ENCODE measurements around the gene BNC1. TPM values are rescaled to one million over a fixed set of nuclear protein-coding genes. Genes with fewer than 3 reads are reported as not detected.
A peak's percentile ranks its signal among the peaks of the same experiment; 100 is the strongest.

BNC1 gene
- polyA plus RNA-seq (ENCODE audit: insufficient read length in 4 of 4) = under 1 TPM; 0.21 to 0.29 (median 0.22) TPM

DNA sequence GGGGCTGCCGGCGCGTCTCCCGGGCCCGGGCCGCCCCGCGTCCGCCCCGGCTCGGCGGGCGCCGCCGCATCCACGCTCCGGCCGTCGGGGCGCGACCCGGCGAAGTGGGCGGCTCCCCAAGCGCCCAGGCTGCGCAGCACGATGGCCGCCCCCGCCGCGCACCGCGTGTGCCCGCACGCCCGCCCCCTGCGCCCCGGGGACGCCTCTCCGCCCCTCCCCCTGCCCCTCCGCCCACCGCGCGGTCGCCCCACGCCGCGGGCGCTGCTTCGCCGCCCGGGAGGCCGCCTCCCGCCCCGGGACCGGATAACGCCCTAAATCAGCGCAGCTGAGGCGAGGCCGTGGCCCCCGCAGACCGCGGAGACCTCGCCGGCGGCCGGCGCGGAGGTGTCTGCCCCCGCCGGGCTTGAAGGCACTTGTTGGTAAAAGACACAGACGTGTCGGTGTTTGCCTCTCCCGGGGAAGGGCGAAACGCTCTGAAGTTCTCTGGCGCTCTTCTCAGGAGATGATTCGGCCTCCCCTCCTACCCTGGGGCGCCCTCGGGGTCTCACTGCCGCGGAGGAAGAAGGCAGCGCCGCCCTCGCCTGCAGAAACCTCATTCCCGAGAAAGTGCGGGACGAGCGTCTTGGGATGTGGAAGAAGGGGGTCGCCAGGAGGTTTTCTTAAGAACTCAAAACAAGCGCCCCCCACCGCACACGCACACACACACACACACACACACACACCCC lies at the start of gene BNC1:
BNC1 (minus strand) TSS at position 106 of the 725 bp plus-strand sequence; CDS start at position 70, 36 bp downstream.
- no peak for DNase-seq (ENCODE audit: low read depth in 4 of 4, low spot score in 3 of 4)

- DNase-seq (ENCODE audit: low read depth in 4 of 4, low spot score in 3 of 4) = no peak
Measured at GRCh38 chr15:83327041-83327440, 42.6 kb upstream of the BNC1 start.

GRCh38 chr15:83324799-83325198 lies 40.3 kb upstream of the BNC1 start:
- DNase-seq (ENCODE audit: low read depth in 4 of 4, low spot score in 3 of 4) = no peak

GRCh38 chr15:83323296-83323711 lies 38.8 kb upstream of the BNC1 start:
- peak; percentile 56 to 88 (median 82) for DNase-seq (ENCODE audit: low read depth in 4 of 4, low spot score in 3 of 4)

- DNase-seq (ENCODE audit: low read depth in 4 of 4, low spot score in 3 of 4) = no peak
Measured at GRCh38 chr15:83322691-83323090, 38.2 kb upstream of the BNC1 start.

DNA sequence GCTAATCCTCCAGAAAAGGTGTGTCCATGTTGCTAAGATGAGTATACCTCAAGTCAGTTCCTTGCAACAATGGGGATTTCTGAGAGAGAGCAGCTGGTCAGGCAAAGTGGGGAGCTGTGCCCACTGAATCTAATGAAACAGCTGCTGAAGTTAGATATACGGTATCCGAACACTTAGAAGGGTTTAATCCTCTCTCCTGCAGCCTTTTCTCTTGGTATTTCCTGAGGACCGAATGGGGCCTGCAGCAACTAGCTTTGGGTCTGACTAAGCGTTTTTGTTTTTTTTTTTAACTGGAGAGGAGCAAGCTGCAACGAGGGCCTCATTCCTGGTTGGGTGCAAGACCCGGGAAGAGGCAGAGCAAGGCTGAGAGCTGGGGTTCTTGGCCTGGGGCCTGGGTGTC lies 37.6 kb upstream of the BNC1 start:
- no peak for DNase-seq (ENCODE audit: low read depth in 4 of 4, low spot score in 3 of 4)

GRCh38 chr15:83320844-83321243 lies 36.4 kb upstream of the BNC1 start:
- no peak for DNase-seq (ENCODE audit: low read depth in 4 of 4, low spot score in 3 of 4)

GRCh38 chr15:83320404-83320803 lies 35.9 kb upstream of the BNC1 start:
- no peak for DNase-seq (ENCODE audit: low read depth in 4 of 4, low spot score in 3 of 4)

- DNase-seq (ENCODE audit: low read depth in 4 of 4, low spot score in 3 of 4) = no peak
Measured at GRCh38 chr15:83319771-83320170, 35.3 kb upstream of the BNC1 start.

GRCh38 chr15:83318861-83319415 lies 34.5 kb upstream of the BNC1 start:
- DNase-seq (ENCODE audit: low read depth in 4 of 4, low spot score in 3 of 4) = no peak

DNA sequence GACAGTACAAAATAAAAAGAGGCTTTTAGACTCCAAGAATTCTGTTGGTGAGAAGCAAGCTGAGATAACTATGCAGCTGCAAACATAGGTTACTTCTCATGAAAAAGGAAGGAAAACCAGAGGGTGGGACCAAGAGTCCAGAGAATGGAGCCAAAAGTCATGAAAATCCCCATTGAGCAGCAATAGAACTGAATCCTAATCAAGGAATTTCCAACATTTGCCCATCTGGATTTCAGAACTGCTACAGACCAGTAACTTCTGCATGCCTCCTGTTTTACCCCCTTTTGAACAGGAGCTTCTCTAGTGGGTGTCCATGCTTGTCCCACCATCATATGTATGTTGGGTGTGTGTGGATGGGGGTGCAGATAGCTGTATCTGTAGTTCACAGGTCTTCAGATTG lies 33.6 kb upstream of the BNC1 start:
- no peak for DNase-seq (ENCODE audit: low read depth in 4 of 4, low spot score in 3 of 4)

GRCh38 chr15:83312071-83312470 lies 27.6 kb upstream of the BNC1 start:
- DNase-seq (ENCODE audit: low read depth in 4 of 4, low spot score in 3 of 4) = no peak

DNA sequence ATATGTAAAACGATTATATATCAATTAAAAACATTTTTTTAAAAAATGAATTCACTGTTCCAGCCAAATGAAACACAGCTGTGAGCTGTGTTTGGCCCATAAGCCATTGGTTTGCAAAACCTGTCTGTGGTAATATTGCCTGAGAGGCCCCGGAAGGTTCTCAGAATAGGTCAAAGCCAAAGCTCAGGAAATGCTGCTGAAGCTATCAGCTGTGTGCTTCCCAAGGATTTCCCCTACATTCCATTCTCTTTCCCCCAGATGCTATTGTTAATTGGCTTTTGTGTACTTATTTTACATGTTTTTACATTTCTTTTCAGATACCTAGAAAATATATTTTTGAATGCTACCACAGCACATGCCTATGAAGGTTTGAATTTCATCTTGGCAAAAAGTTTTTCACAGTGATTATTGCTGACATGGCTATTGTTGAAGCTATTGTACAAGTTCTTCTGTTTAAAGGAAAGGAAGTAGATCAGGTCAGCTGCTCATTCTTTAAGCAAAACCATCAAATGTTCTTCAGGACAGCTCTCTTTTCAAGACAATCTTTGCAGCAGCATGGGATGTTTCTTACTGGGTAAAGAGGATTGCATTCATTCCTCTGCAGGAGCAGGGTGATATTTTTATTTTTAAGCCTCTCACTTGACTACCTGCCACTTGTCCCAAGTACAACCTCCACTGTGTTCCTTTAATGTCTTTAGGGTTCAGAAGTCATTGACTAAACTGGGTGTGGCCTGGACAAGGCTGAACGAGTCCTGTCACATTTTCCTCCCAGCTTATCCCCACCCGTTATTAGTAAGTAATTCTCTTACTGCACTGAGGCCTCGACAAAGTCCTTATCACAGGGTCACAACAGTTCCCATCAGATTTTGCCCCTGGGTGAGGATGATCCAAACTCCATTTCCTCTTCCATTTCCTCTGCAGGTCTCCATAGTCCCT lies 26.3 kb upstream of the BNC1 start:
- DNase-seq (ENCODE audit: low read depth in 4 of 4, low spot score in 3 of 4) = no peak

- no peak for DNase-seq (ENCODE audit: low read depth in 4 of 4, low spot score in 3 of 4)
Measured at GRCh38 chr15:83308671-83309070, 24.2 kb upstream of the BNC1 start.

GRCh38 chr15:83306561-83306960 lies 22.1 kb upstream of the BNC1 start:
- no peak for DNase-seq (ENCODE audit: low read depth in 4 of 4, low spot score in 3 of 4)

- no peak for DNase-seq (ENCODE audit: low read depth in 4 of 4, low spot score in 3 of 4)
Measured at GRCh38 chr15:83305704-83306291, 21.3 kb upstream of the BNC1 start.

GRCh38 chr15:83304861-83305703 lies 20.6 kb upstream of the BNC1 start:
- no peak for DNase-seq (ENCODE audit: low read depth in 4 of 4, low spot score in 3 of 4)

- no peak for DNase-seq (ENCODE audit: low read depth in 4 of 4, low spot score in 3 of 4)
Measured at GRCh38 chr15:83303535-83303934, 19.1 kb upstream of the BNC1 start.

DNA sequence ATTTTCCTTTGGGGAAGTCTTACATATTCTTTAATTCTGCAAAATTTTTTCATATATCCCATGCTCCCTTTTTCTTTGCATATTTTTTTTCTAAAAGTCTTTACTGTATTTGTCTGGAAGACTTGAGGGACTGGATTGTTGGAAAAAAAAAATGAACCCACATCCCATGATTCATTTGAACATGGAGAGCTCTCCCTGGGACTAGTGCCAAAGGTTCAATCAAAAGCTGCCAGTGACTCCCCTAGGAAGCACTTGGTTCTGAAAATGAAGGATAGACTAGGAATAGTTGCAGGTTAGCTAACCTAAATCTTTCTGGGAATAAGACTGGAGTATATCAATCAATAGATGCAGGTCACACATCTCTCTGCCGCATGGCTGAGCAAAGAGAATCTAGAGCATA lies 16.4 kb upstream of the BNC1 start:
- no peak for DNase-seq (ENCODE audit: low read depth in 4 of 4, low spot score in 3 of 4)

GRCh38 chr15:83299462-83299861 lies 15.0 kb upstream of the BNC1 start:
- DNase-seq (ENCODE audit: low read depth in 4 of 4, low spot score in 3 of 4) = no peak

All from right renal pelvis (tissue), 4 donors.